BE2C (cell line): ENCODE measurements around the gene KLF11.

ENCODE experiments used
- DNase-seq: peaks from one replicate; pipeline ENCODE4 v3.0.0-alpha.2; 2020
- H3K27me3 ChIP-seq: fragments of 250-450 bp; sonication (Bioruptor Pico); 2 replicates; pipeline ENCODE4 v1.5.1; 2020; ENCODE audit warnings: mild to moderate bottlenecking
- H3K36me3 ChIP-seq: fragments of 250-450 bp; sonication (Bioruptor Pico); 2 replicates; pipeline ENCODE4 v1.5.1; 2020; ENCODE audit warnings: mild to moderate bottlenecking
- H3K4me1 ChIP-seq: fragments of 250-450 bp; sonication (Bioruptor Pico); 2 replicates; pipeline ENCODE4 v1.5.1; 2020
- H3K4me3 ChIP-seq: 2 replicates; pipeline ENCODE4 v1.5.1; 2011; ENCODE audit warnings: low read depth, low read length
- H3K9me3 ChIP-seq: fragments of 250-450 bp; sonication (Bioruptor Pico); 2 replicates; pipeline ENCODE4 v1.5.1; 2020
- TF ChIP-seq, protein P1 (sequence below): IDR thresholded peaks from 2 replicates; pipeline ENCODE4 v1.5.1; 2012; ENCODE audit warnings: mild to moderate bottlenecking, low read depth, low read length

KLF11 gene

DNA sequence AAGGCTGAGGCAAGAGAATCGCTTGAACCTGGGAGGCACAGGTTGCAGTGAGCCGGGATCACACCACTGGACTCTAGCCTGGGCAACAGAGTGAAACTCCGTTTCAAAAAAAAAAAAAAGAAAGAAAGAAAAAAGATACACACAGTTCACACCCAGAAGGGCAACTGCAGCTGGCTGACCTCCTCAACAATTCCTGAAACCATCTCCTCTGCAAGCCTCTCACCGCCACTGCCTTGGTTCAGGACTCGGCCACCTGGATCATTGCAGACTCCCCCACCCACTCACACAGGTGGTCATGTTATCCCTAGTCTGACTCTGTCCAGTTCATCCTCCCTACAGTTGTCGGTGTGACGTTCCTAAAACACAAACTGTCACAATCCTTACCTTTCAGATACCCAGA, 34.7 kb downstream of the KLF11 start:
- Histone ChIP-seq H3K9me3 (no peaks in the 10 kb centered on the region), H3K4me3 (no peak overlapping the region), H3K4me1 (no peaks in the 10 kb centered on the region), H3K36me3 (no peaks in the 10 kb centered on the region), H3K27me3 (peaks cover 96% of the 10 kb centered on the region)
- DNase-seq = no peak
- TF ChIP-seq, protein P1, sequence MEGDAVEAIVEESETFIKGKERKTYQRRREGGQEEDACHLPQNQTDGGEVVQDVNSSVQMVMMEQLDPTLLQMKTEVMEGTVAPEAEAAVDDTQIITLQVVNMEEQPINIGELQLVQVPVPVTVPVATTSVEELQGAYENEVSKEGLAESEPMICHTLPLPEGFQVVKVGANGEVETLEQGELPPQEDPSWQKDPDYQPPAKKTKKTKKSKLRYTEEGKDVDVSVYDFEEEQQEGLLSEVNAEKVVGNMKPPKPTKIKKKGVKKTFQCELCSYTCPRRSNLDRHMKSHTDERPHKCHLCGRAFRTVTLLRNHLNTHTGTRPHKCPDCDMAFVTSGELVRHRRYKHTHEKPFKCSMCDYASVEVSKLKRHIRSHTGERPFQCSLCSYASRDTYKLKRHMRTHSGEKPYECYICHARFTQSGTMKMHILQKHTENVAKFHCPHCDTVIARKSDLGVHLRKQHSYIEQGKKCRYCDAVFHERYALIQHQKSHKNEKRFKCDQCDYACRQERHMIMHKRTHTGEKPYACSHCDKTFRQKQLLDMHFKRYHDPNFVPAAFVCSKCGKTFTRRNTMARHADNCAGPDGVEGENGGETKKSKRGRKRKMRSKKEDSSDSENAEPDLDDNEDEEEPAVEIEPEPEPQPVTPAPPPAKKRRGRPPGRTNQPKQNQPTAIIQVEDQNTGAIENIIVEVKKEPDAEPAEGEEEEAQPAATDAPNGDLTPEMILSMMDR = no peak

DNA sequence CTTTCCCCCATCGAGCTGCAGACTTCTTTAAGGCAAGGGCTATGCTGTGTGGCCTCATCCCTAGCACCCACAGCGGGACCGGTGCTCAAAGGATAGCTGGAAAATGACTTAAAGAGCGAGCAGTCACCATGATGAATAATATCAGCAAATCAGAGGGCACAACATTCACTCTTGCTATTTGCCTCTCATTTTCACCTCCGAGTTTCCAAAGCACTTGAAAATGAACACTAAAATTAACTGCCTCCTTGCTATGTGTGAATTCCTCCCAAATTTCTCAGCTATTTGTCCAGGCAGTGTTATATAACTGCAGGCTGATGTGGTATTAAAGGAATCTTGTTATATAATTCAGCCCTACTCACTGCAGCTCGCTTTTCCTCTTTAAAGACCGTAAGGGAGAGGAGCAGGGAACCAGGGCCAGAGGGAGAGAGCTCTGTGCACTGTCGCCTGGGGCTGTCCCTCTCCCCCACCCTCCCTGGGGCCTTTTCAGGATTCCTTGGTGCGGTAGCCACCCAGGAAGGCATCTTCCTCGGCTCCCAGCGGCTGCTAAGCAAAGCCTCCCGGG, 35.4 kb downstream of the KLF11 start:
- H3K9me3 ChIP-seq = no peaks in the 10 kb centered on the region; the same call in 1 of the 2 replicates
- no peak overlapping the region for H3K4me3 ChIP-seq
- no peak for DNase-seq
- no peaks in the 10 kb centered on the region for H3K36me3 ChIP-seq
- H3K4me1 ChIP-seq = no peaks in the 10 kb centered on the region
- TF ChIP-seq, protein P1 = no peak
- peaks cover 100% of the 10 kb centered on the region for H3K27me3 ChIP-seq

DNA sequence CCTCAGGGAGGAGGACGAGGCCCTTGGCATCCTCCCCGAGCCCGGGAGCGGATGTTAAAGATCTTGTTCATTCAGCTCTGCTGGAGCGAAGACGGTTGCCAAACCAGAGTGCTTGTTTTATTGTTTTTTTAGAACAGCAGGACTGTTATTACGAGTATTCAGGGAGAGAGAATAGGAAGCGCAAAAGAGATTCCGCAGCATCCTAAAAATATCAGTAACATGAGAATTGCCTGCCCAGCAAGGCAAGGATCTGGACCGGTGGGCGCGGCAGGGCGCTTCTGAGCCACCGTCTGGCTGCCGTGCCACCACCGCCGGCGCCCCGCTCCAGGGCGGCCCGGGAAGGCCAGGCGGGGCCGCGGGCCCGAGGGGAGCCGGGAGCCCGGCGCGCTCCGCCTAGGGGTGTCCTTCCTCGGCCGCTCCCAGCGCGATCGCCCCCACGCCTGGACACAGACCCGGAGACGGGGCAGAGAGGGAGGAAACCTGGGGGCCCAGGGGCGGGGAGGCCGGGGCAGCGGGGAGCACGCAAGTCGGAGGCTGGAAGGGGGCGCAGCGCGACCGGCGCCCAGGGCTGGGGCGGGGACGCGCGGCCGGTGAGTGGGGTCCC, 36.0 kb downstream of the KLF11 start:
- Histone ChIP-seq H3K9me3 (no peaks in the 10 kb centered on the region; the same call in 1 of the 2 replicates), H3K36me3 (no peaks in the 10 kb centered on the region), H3K27me3 (peaks cover 100% of the 10 kb centered on the region), H3K4me3 (peak overlapping the region; percentile 10; the same call in 1 of the 2 replicates), H3K4me1 (no peaks in the 10 kb centered on the region; the same call in 1 of the 2 replicates)
- no peak for DNase-seq
- TF ChIP-seq, protein P1 = no peak

DNA sequence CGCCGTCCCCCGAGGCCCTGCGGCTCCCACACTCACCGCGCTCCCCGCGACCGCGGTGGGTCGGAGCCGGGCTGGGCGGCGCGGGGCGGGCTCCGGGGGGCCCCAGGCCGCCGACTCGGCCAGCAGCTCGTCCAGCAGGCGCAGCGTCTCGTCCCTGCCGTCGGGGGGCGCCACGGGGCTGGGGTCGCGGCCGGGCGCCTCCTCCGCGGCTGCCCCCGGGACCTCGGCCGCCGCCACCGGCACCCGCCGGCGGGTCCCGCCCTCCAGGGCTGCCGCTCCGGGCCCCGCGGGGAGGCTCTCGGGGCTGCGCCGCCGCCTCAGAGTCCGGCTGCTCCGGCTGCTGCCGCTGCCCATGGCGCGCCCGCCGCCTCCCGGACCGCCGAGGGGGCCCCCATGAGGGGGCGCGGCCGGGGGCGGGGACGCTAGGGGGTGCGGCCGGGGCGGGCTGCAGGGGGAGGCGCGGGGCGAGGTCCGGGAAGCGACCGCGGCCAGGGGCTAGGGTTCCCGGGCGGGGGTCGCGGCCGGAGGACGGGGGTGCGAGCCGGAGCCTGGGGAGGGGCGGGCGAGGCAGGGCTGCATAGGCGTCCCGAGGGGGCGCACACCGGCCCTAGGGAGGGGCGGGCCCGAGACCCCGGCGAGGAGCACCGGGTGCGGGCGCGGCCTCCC, 36.7 kb downstream of the KLF11 start, which contains the start of gene CYS1:
CYS1 (minus strand) TSS at position 542 of the 666 bp plus-strand sequence; CDS start at position 354, 188 bp downstream.
- H3K36me3 ChIP-seq = no peaks in the 10 kb centered on the region
- TF ChIP-seq, protein P1 = no peak
- no peaks in the 10 kb centered on the region; the same call in 1 of the 2 replicates for H3K4me1 ChIP-seq
- DNase-seq = no peak
- no peaks in the 10 kb centered on the region; the same call in 1 of the 2 replicates for H3K9me3 ChIP-seq
- peaks cover 98% of the 10 kb centered on the region for H3K27me3 ChIP-seq
- peak within 1 kb of the TSS; percentile 10; the same call in 1 of the 2 replicates for H3K4me3 ChIP-seq

DNA sequence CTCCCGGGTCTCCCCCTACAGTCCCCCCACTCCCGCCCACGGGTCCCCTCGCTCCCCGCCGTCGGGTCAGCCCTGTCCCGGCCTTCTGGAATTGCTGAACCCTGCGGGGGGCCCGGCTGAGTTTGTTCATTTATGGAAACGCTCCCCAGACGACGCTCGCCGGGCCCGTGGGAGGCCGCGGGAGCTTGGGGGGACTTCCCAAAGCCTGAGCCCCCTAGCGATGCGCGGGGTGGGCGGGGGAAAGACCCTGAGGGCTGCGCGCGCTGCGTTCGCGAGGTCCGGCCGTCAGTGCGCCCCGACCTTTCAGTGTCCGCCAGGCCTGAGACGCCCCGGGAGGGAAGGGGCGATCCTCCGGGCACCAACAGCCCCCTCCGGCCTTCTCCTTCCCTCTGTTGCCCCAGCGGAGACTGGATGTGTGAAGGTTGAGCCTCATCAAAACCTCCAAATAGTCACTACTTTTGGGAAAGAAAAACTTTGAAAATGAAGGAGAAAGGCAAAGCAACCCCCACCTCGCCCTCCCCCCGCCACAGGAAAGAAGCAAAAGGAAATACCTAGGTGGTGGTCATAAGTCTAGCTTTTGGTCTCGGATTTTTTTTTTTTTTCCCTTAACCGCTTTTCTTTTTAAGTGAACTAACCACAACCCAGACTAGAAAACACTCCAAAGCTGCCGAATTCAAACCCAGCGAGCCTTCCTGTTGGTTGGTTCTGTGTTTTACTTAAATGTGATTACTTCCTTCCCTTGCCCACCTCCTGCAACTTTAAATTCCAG, 37.4 kb downstream of the KLF11 start:
- DNase-seq = no peak
- TF ChIP-seq, protein P1 = no peak
- H3K9me3 ChIP-seq = no peaks in the 10 kb centered on the region; the same call in 1 of the 2 replicates
- H3K36me3 ChIP-seq = no peaks in the 10 kb centered on the region
- no peaks in the 10 kb centered on the region; the same call in 1 of the 2 replicates for H3K4me1 ChIP-seq
- no peak overlapping the region for H3K4me3 ChIP-seq
- H3K27me3 ChIP-seq = peaks cover 98% of the 10 kb centered on the region
